Measurements from ENCODE around the gene PCDHGA2. TPM values are rescaled to one million over a fixed set of nuclear protein-coding genes. Genes with fewer than 3 reads are reported as not detected.

Gene PCDHGA2
- total and polyA plus RNA-seq, 9 of the 15 experiments (the other 6 are each of a cell fraction or from before 2014, with no cell fraction given) = 0.07 to 0.27 (median 0.15) TPM; not detected in 2

DNA sequence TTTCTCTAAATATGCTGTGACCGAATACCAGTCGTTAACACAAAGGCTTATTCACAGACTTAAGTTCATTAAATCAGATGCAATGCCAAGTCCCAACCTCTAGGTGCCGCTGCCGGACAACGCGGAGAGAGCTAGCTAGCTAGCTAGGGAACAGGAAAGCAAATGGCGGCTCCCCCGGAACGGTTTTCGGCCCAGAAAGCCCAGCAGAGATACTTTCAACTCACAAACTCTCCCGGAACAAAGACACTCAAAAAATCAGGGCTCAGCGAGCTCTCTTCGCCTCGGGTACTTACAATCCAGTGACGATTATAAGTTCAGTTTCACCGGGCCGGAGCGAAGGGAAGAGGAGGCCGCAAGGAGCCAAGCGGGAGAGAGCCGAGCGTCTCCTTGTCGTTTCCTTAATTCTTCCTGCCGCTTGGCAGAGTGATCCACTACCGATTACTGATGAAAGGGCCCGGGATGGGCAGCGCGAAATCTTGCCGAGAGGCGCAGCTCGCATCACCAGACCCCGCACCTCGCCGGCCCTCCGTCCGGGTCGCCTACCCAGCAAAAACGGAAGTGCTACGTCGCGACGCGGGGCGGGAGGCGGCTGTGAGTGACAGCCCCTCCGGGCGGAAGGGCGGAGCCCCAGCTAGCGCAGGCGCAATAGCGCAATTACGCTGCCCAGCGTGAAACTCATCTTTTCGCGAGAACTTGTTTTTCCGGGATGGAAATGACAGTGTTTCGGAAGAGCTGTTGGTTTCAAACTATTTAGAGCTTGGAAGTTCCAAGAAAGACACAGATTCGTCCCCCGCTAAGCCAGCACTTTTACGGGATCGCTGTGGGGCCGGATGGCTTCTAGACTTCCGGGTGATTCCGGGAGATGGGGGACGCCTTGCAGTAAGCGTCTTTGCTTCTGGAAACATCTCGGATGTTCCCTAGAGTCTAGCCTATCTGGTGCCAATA is 18.1 kb upstream of the PCDHGA2 start, which contains the start of gene TAF7 (continued):
- no peak for TF ChIP-seq ZBTB33 (CRISPR knock-in tag; IDR thresholded peaks at IDR 0.05)
- peak; percentile 78 for TF ChIP-seq KDM5B (IDR thresholded peaks at IDR 0.05; ENCODE audit: insufficient replicate concordance, low read depth, low read length)
- no peak for TF ChIP-seq BRCA1 (IDR thresholded peaks at IDR 0.05)
- no peak for TF ChIP-seq BRCA1 (CRISPR knock-in tag; IDR thresholded peaks at IDR 0.05)
- TF ChIP-seq, protein P1, sequence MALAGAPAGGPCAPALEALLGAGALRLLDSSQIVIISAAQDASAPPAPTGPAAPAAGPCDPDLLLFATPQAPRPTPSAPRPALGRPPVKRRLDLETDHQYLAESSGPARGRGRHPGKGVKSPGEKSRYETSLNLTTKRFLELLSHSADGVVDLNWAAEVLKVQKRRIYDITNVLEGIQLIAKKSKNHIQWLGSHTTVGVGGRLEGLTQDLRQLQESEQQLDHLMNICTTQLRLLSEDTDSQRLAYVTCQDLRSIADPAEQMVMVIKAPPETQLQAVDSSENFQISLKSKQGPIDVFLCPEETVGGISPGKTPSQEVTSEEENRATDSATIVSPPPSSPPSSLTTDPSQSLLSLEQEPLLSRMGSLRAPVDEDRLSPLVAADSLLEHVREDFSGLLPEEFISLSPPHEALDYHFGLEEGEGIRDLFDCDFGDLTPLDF (CRISPR knock-in tag; IDR thresholded peaks at IDR 0.05) = peak; percentile 47; the same call in 1 of the 2 replicates
- TF ChIP-seq ZNF347 (CRISPR knock-in tag; IDR thresholded peaks at IDR 0.05; ENCODE audit: low read depth) = no peak
- TF ChIP-seq FOXJ2 (tag; IDR thresholded peaks at IDR 0.05) = 0 out of 2 replicates have a peak, but pooled peaks have one; percentile 35
- no peak for TF ChIP-seq RBM25 (IDR thresholded peaks at IDR 0.05; ENCODE audit: low read depth, low read length, severe bottlenecking)
- TF ChIP-seq ETS1 (conservative IDR thresholded peaks at IDR 0.05; ENCODE audit: control insufficient read depth, low read depth, low read length) = peak; percentile 59; the same call in 1 of the 2 replicates
- TF ChIP-seq PHF21A (IDR thresholded peaks at IDR 0.05; ENCODE audit: borderline replicate concordance, low read depth) = no peak
- TF ChIP-seq PATZ1 (CRISPR knock-in tag; IDR thresholded peaks at IDR 0.05; ENCODE audit: borderline replicate concordance) = 0 out of 2 replicates have a peak, but pooled peaks have one; percentile 55
- TF ChIP-seq STAG1 (CRISPR knock-in tag; IDR thresholded peaks at IDR 0.05; ENCODE audit: borderline replicate concordance) = no peak
- TF ChIP-seq NR2C2 (CRISPR knock-in tag; IDR thresholded peaks at IDR 0.05) = peak; percentile 38; the same call in 1 of the 2 replicates
- peak; percentile 85 for TF ChIP-seq NR2C2 (tag; IDR thresholded peaks at IDR 0.05)
- TF ChIP-seq EGR1 (conservative IDR thresholded peaks at IDR 0.05) = no peak
- TF ChIP-seq RBM17 (IDR thresholded peaks at IDR 0.05; ENCODE audit: borderline replicate concordance, low read depth, low read length) = no peak
- no peak for TF ChIP-seq SIN3B (IDR thresholded peaks at IDR 0.05; ENCODE audit: low read depth)
- TF ChIP-seq ATF7 (IDR thresholded peaks at IDR 0.05) = peak; percentile 72
- TF ChIP-seq TBP (optimal IDR thresholded peaks at IDR 0.05; ENCODE audit: low read depth, low read length) = peak; percentile 88
- no peak for TF ChIP-seq RBM15 (IDR thresholded peaks at IDR 0.05; ENCODE audit: insufficient read depth, low read length)
- TF ChIP-seq TRIM24 (IDR thresholded peaks at IDR 0.05) = no peak
- TF ChIP-seq POLR2AphosphoS2 (IDR thresholded peaks at IDR 0.05; ENCODE audit: low read length) = no peak; the same call in 1 of the 2 replicates
